Measurements from ENCODE around the gene NSMCE1.

- TF ChIP-seq RAD21 (IDR thresholded peaks at IDR 0.05) (no peak), CTCF (IDR thresholded peaks at IDR 0.05; ENCODE audit: low read depth, low read length, missing input control) (no peak), MAX (IDR thresholded peaks at IDR 0.05) (no peak), TAF1 (conservative IDR thresholded peaks at IDR 0.05) (no peak), REST (IDR thresholded peaks at IDR 0.05) (no peak), FOXA2 (IDR thresholded peaks at IDR 0.05) (no peak), EGR1 (IDR thresholded peaks at IDR 0.05; ENCODE audit: low read depth in 2 of 2) (no peak), HNF4G (IDR thresholded peaks at IDR 0.05) (no peak), JUND (IDR thresholded peaks at IDR 0.05) (no peak), SP1 (IDR thresholded peaks at IDR 0.05) (no peak)
These were observed 46.4 kb upstream of the NSMCE1 start for GRCh38 chr16:27314986-27315332.
